ENCODE data around the gene TRIM46. TPM values are rescaled to one million over a fixed set of nuclear protein-coding genes. Genes with fewer than 3 reads are reported as not detected.
"Not testable (repeated sequence)": the region's sequence is repeated elsewhere in the genome, so short reads cannot be mapped to it uniquely, and the experiment has no call there.

TRIM46 gene
- total RNA-seq, 4 donors from 2014 or later = 0.17 to 1.2 (median 0.62) TPM; not detected in 1

GRCh38 chr1:155166051-155166470 is 7.6 kb upstream of the TRIM46 start:
- peak in 1 of 2 donors; percentile 83 for DNase-seq (ENCODE audit: low spot score in 2 of 2)
- TF ChIP-seq POLR2A (IDR thresholded peaks at IDR 0.05) = no peak
- TF ChIP-seq, protein P1, sequence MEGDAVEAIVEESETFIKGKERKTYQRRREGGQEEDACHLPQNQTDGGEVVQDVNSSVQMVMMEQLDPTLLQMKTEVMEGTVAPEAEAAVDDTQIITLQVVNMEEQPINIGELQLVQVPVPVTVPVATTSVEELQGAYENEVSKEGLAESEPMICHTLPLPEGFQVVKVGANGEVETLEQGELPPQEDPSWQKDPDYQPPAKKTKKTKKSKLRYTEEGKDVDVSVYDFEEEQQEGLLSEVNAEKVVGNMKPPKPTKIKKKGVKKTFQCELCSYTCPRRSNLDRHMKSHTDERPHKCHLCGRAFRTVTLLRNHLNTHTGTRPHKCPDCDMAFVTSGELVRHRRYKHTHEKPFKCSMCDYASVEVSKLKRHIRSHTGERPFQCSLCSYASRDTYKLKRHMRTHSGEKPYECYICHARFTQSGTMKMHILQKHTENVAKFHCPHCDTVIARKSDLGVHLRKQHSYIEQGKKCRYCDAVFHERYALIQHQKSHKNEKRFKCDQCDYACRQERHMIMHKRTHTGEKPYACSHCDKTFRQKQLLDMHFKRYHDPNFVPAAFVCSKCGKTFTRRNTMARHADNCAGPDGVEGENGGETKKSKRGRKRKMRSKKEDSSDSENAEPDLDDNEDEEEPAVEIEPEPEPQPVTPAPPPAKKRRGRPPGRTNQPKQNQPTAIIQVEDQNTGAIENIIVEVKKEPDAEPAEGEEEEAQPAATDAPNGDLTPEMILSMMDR (IDR thresholded peaks at IDR 0.05) = no peak
- H3K4me3 ChIP-seq (ENCODE audit: low read depth, poor library complexity, severe bottlenecking) = no peak overlapping the region
- 62 to 67% methylated on average over 8 of the region's 8 CpGs for WGBS, 2 donors
- intact Hi-C loops (cut with DNase I; ENCODE audit: low total_unique reads) = no loop called here

DNA sequence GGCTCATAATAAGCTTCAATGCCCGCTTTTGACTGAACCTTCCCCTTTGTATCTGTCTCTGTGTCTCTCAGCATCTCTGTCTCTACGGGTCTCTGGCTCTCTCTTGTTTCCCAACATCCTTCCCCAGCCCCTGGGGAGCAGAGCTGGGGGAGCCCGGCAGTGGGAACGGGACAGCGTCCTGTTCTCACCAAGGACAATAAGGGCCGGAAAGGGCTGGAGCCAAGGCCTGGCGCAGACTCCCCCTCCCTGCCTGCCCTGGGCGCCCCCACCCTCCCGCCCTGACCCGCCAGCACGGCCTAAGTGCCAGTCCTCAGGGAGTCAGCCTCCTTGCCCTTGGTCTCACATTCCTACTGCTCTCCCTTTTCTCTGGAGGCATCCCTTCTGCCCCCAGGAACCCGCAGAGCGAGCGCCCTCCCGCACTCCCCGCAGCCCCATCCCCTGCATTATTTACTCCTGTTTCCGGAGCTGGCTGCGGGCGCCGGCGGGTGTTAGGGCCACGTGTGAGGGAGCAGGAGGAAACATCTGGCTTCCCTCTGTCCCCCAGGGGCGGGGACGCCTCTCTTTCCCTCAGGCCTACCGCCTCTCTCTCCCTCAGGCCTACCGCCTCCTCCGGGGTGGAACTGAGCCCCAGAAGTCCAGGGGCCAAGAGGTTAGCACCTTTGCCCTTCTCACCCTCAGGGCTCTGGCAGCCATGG is 7.0 kb upstream of the TRIM46 start:
- peak in 1 of 2 donors; percentile 90 for DNase-seq (ENCODE audit: low spot score in 2 of 2)
- intact Hi-C loops (cut with DNase I; ENCODE audit: low total_unique reads) = no loop called here
- WGBS, 2 donors = 31 to 43% methylated on average over 27 of the region's 27 CpGs
- TF ChIP-seq POLR2A (IDR thresholded peaks at IDR 0.05) = no peak
- TF ChIP-seq, protein P1 (IDR thresholded peaks at IDR 0.05) = no peak
- H3K4me3 ChIP-seq (ENCODE audit: low read depth, poor library complexity, severe bottlenecking) = no peak overlapping the region

GRCh38 chr1:155167166-155168104 is 6.2 kb upstream of the TRIM46 start:
- no peak for TF ChIP-seq POLR2A (IDR thresholded peaks at IDR 0.05)
- TF ChIP-seq, protein P1 (IDR thresholded peaks at IDR 0.05) = peak in 1 of 3 donors; percentile 17
- intact Hi-C loops (cut with DNase I; ENCODE audit: low total_unique reads) = loop anchor here (2.0 kb wide), 1 partner anchor 77 kb away; no protein-coding TSS in a partner anchor

GRCh38 chr1:155168105-155168445 is 5.6 kb upstream of the TRIM46 start:
- DNase-seq (ENCODE audit: low spot score in 2 of 2); H3K4me3 ChIP-seq (ENCODE audit: low read depth, poor library complexity, severe bottlenecking): not testable (repeated sequence)
- intact Hi-C loops (cut with DNase I; ENCODE audit: low total_unique reads) = loop anchor here (2.0 kb wide), 1 partner anchor 77 kb away; no protein-coding TSS in a partner anchor
- 40 to 42% methylated on average over 4 of the region's 4 CpGs for WGBS, 2 donors

More at GRCh38 chr1:155167166-155168104, 6.2 kb upstream of the TRIM46 start:
- H3K4me3 ChIP-seq (ENCODE audit: low read depth, poor library complexity, severe bottlenecking) = no peak overlapping the region
- peak; percentile 80 to 97 for DNase-seq (ENCODE audit: low spot score in 2 of 2)
- 6 to 8% methylated on average over 25 to 26 of the region's 28 CpGs for WGBS, 2 donors

- peak in 1 of 2 donors; percentile 54 for DNase-seq (ENCODE audit: low spot score in 2 of 2)
- intact Hi-C loops (cut with DNase I; ENCODE audit: low total_unique reads) = loop anchor here (2.0 kb wide), 1 partner anchor 78 kb away; no protein-coding TSS in a partner anchor
- WGBS, 2 donors = 78 to 83% methylated on average over 10 of the region's 10 CpGs
- no peak overlapping the region for H3K4me3 ChIP-seq (ENCODE audit: low read depth, poor library complexity, severe bottlenecking)
- TF ChIP-seq, protein P1 (IDR thresholded peaks at IDR 0.05) = no peak
- TF ChIP-seq POLR2A (IDR thresholded peaks at IDR 0.05) = no peak
Measured at GRCh38 chr1:155168456-155169210, 5.0 kb upstream of the TRIM46 start.

Data from lower leg skin (tissue), 4 donors.